OCI-LY1 (cell line): Measurements from ENCODE around the gene ABHD6.

Source experiments
- H2AFZ ChIP-seq: fragments of 200-600 bp; sonication (generic), shearing (Covaris generic); 2 replicates; pipeline ENCODE4 v1.6.0; 2014; ENCODE audit warnings: antibody characterized with exemption, mild to moderate bottlenecking, low read length
- H3F3A ChIP-seq: fragments of 200-600 bp; sonication (generic), shearing (Covaris generic); 2 replicates; pipeline ENCODE4 v1.6.0; 2014; ENCODE audit warnings: mild to moderate bottlenecking, antibody characterized with exemption, low read length, moderate library complexity; ENCODE audit not compliant: insufficient read depth
- H3K27ac ChIP-seq: fragments of 200-600 bp; sonication (generic); 2 replicates; pipeline ENCODE4 v1.5.1; 2014; ENCODE audit warnings: low read length, mixed run types, mild to moderate bottlenecking, low read depth; ENCODE audit not compliant: poor library complexity, severe bottlenecking
- H3K27me3 ChIP-seq: fragments of 200-600 bp; sonication (generic); 2 replicates; pipeline ENCODE4 v1.6.0; 2014; ENCODE audit warnings: antibody characterized with exemption, mild to moderate bottlenecking, low read length, moderate library complexity; ENCODE audit not compliant: insufficient read depth
- H3K36me3 ChIP-seq: fragments of 200-600 bp; sonication (generic); 2 replicates; pipeline ENCODE4 v1.6.1; 2014; ENCODE audit warnings: mild to moderate bottlenecking, antibody characterized with exemption, low read length, moderate library complexity, mixed read lengths; ENCODE audit not compliant: insufficient read depth
- H3K4me1 ChIP-seq: fragments of 200-600 bp; sonication (generic); 2 replicates; pipeline ENCODE4 v1.5.1; 2014; ENCODE audit warnings: mild to moderate bottlenecking, low read length, moderate library complexity; ENCODE audit not compliant: insufficient read depth, severe bottlenecking
- H3K4me2 ChIP-seq: fragments of 200-600 bp; sonication (generic), shearing (Covaris generic); 2 replicates; pipeline ENCODE4 v1.6.1; 2014; ENCODE audit warnings: low read length
- H3K4me3 ChIP-seq: fragments of 200-600 bp; sonication (generic); 2 replicates; pipeline ENCODE4 v1.5.1; 2014; ENCODE audit warnings: low read length, low read depth, mild to moderate bottlenecking, mixed read lengths; ENCODE audit not compliant: poor library complexity, severe bottlenecking
- H3K79me2 ChIP-seq: fragments of 200-600 bp; shearing (Covaris generic); 2 replicates; pipeline ENCODE4 v1.6.1; 2016; ENCODE audit warnings: mixed run types, low read length, mixed read lengths; ENCODE audit not compliant: insufficient read depth
- H3K9ac ChIP-seq: fragments of 200-600 bp; sonication (generic), shearing (Covaris generic); 2 replicates; pipeline ENCODE4 v1.6.1; 2014; ENCODE audit warnings: mild to moderate bottlenecking, low read length, mixed read lengths
- H3K9me2 ChIP-seq: fragments of 200-600 bp; sonication (generic), shearing (Covaris generic); 2 replicates; pipeline ENCODE4 v1.6.1; 2014; ENCODE audit warnings: low read depth, mild to moderate bottlenecking, low read length, mixed read lengths
- H3K9me3 ChIP-seq: fragments of 200-600 bp; shearing (Covaris generic); 2 replicates; pipeline ENCODE4 v1.6.1; 2014; ENCODE audit warnings: low read length, mixed read lengths
- H4K20me1 ChIP-seq: fragments of 200-600 bp; sonication (generic), shearing (Covaris generic); 2 replicates; pipeline ENCODE4 v1.6.0; 2016; ENCODE audit warnings: mild to moderate bottlenecking, low read length; ENCODE audit not compliant: insufficient read depth
- CTCF ChIP-seq: fragments of 200-600 bp; sonication (generic), shearing (Covaris generic); IDR thresholded peaks from 2 replicates; pipeline ENCODE4 v1.5.1; 2017; ENCODE audit warnings: mild to moderate bottlenecking, antibody characterized with exemption, low read length, moderate library complexity, mixed read lengths
- EZH2 ChIP-seq: fragments of 200-600 bp; sonication (generic), shearing (Covaris generic); IDR thresholded peaks from 2 replicates; pipeline ENCODE4 v1.8.0; 2017; ENCODE audit warnings: borderline replicate concordance, mixed run types, mild to moderate bottlenecking, antibody characterized with exemption, low read length, moderate library complexity, mixed read lengths

ABHD6 gene

GRCh38 chr3:58191361-58191991 is 46.1 kb upstream of the ABHD6 start:
- no peak overlapping the region for H3K27ac ChIP-seq
- H3K9me3 ChIP-seq = peaks cover 4% of the 10 kb centered on the region; the same call in 1 of the 2 replicates
- no peaks in the 10 kb centered on the region; the same call in 1 of the 2 replicates for H3K36me3 ChIP-seq
- no peak overlapping the region for H3K4me3 ChIP-seq
- H3K4me1 ChIP-seq = no peaks in the 10 kb centered on the region
- no peaks in the 10 kb centered on the region for H3K27me3 ChIP-seq
- no peaks in the 10 kb centered on the region for H3K79me2 ChIP-seq
- no peaks in the 10 kb centered on the region for H3K9me2 ChIP-seq
- no peak overlapping the region for H3K9ac ChIP-seq
- no peak overlapping the region for H2AFZ ChIP-seq
- H3K4me2 ChIP-seq = no peak overlapping the region
- H3F3A ChIP-seq = no peaks in the 10 kb centered on the region
- TF ChIP-seq EZH2 = no peak
- no peak for TF ChIP-seq CTCF
- no peaks in the 10 kb centered on the region for H4K20me1 ChIP-seq

- TF ChIP-seq EZH2 (no peak), CTCF (no peak)
- H3K9ac ChIP-seq = no peak overlapping the region
- no peak overlapping the region for H3K4me2 ChIP-seq
- no peak overlapping the region for H3K4me3 ChIP-seq
- no peaks in the 10 kb centered on the region for H3K4me1 ChIP-seq
- H2AFZ ChIP-seq = no peak overlapping the region
- H3K79me2 ChIP-seq = no peaks in the 10 kb centered on the region
- no peaks in the 10 kb centered on the region for H4K20me1 ChIP-seq
- peaks cover 4% of the 10 kb centered on the region; the same call in 1 of the 2 replicates for H3K9me3 ChIP-seq
- no peaks in the 10 kb centered on the region for H3K27me3 ChIP-seq
- H3K27ac ChIP-seq = no peak overlapping the region
- H3F3A ChIP-seq = no peaks in the 10 kb centered on the region
- H3K9me2 ChIP-seq = no peaks in the 10 kb centered on the region
- H3K36me3 ChIP-seq = no peaks in the 10 kb centered on the region; the same call in 1 of the 2 replicates
Measured at GRCh38 chr3:58192069-58192468, 45.5 kb upstream of the ABHD6 start.

- Histone ChIP-seq H2AFZ (no peak overlapping the region), H3K4me1 (no peaks in the 10 kb centered on the region), H3K36me3 (no peaks in the 10 kb centered on the region; the same call in 1 of the 2 replicates), H3K27me3 (no peaks in the 10 kb centered on the region), H3K9ac (no peak overlapping the region), H3K27ac (no peak overlapping the region), H3F3A (no peaks in the 10 kb centered on the region), H3K4me2 (no peak overlapping the region), H4K20me1 (no peaks in the 10 kb centered on the region), H3K4me3 (no peak overlapping the region), H3K9me2 (no peaks in the 10 kb centered on the region), H3K9me3 (peaks cover 4% of the 10 kb centered on the region; the same call in 1 of the 2 replicates), H3K79me2 (no peaks in the 10 kb centered on the region)
- TF ChIP-seq CTCF = no peak
- TF ChIP-seq EZH2 = no peak
Measured at GRCh38 chr3:58193682-58194407, 43.7 kb upstream of the ABHD6 start.
